ENCODE data around the gene SFTA2.
"Not testable (repeated sequence)": the region's sequence is repeated elsewhere in the genome, so short reads cannot be mapped to it uniquely, and the experiment has no call there.

The SFTA2 gene

DNA sequence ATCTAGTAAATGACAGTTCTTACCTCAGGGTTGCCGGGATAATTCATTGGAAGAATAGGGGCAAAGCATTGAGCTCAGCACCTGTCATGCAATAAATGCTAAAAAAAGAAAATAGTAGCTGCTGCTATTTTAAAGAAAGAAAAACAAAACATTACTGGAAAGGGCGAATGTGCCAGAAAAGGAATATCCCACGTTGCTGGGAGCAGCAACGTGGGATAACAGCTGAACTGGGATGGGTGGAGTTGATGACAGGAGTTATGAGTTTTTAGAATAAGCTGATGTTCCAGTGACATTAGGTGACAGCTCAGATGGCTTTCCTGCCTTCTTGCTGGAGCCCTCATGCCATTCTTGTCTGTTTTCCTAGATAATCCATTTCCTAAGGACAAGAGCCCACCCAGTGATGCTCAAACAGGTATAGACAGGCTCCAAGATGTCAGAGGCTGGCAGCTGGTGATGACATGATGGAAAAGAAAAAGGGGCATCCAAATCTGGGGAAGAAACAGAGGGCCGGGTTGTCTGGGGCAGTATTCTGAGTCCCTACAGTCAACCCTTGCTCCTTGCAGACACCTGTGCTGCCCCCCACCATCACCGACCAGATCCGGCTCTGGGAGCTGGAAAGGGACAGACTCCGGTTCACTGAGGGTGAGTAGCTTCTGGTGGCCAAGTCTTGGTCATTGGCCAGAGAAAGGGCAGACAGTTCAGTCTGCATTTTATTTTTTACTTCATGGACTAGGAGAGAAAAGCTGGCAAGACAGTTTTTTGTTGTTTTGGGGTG is 19.0 kb downstream of the SFTA2 start:
- no peak for DNase-seq

DNA sequence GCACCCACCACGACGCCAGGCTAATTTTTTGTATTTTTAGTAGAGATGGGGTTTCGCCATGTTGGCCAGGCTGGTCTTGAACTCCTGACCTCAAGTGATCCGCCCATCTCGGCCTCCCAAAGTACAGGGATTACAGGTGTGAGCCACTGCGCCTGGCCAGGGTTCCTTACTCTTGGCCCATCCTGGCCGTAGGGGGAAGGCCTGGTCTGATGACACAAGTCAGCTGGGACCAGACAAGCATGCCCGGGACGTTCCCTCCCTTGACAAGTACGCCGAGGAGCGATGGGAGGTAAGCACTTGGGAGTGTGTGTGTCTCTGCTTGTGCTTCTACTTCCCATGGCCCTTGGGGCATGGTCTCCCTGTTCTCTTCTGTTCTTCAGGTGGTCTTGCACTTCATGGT is 21.5 kb downstream of the SFTA2 start:
- DNase-seq = not testable (repeated sequence)

DNA sequence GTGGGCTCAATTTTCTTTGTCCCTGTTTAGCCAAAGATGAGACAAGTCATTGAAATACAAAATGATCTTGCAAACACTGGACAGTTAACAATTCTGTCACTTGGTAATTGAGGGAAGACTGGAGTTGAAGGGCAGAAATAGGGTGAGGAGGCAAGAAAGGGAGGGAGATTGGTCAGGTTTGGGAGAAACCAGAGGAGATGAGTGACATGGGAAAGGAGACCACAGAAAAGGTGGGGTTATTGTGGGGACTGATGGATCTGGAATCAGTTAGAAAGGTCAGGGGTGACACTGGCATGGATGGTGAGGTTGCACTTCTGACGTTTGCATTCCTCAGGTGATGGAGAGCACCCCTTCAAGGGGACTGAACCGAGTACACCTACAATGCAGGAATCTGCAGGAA is 23.3 kb downstream of the SFTA2 start:
- no peak for DNase-seq

GRCh38 chr6:30907758-30908591 is 24.0 kb downstream of the SFTA2 start, which contains the start of gene GTF2H4:
Gene GTF2H4, plus strand, starts transcription at chr6:30908207.
- peak; percentile 95 for DNase-seq

- DNase-seq = not testable (repeated sequence)
Observed at GRCh38 chr6:30907290-30907757, 24.6 kb downstream of the SFTA2 start.

DNA sequence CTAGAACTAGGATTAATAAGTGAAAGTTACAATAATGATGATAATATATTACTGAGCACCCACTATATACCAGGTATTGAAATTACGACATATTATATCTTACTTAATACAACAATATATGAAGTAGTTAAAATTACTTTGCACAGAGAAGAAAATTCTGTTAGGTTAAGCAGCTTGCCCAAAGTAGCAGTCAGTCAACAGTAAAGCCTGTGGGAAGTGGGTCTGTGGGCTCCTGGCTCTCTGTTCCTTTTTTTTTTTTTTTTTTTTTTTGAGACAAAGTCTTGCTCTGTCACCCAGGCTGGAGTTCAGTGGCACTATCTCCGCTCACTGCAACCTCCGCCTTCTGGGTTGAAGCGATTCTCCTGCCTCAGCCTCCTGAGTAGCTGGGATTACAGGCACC is 28.7 kb downstream of the SFTA2 start:
- no peak for DNase-seq

GRCh38 chr6:30902709-30903108 is 29.3 kb downstream of the SFTA2 start:
- no peak for DNase-seq

DNA sequence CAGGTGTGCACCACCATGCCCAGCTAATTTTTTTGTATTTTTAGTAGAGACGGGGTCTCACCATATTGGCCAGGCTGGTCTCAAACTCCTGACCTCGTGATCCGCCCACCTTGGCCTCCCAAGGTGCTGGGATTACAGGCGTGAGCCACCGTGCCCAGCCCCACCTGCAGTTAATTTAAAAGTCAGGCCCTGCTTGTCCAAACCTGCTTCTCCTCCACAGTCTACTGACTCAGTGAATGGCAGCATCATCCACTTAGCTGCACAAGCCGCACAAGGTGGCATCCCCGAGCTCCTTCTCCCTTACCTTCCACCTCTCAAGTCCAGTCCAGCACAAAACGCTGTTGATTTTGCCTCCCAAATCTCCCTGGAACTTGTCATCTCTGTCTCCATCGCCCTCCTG is 29.8 kb downstream of the SFTA2 start:
- not testable (repeated sequence) for DNase-seq

DNA sequence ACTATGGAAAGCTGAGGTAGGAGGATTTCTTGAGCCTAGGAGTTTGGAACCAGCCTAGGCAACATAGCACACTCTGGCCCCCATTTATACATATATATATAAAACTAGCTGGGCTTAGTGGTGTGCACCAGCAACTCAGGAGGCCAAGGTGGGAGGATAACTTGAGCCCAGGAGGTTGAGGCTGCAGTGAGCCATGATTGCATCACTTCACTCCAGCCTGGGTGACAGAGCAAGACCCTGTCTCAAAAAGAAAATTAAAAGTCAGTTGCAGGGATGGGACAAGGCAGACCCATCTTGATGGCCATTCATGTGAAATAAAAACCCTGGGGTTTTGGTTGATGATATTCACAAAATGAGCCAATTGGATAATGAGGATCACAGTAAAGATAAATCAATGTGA is 30.5 kb downstream of the SFTA2 start:
- DNase-seq = no peak

DNA sequence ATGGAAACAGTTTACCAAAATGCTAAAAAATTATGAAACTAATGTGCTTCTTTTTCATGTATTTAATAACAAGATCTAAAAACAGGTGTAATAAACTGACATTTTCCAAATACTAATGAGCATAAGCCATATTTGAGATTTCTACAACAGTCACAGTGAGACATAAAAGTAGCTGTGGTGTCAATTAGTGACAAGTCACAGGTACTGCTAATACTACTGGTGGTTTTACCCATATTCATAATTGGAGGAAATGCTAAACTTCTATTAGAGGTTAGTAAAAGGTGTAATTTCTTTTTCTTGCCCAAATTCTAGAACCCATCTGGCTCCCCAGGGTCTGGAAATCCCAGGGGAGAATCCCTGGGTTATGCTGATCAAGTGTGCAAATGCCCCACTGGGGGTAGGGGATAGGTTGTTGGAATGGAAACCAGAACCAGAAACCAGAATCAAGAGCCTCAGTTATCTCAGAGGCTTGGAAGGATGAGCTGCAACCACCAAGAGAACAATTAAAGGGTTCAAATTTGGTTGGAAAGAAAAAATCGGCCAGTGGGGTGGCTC is 31.0 kb downstream of the SFTA2 start:
- DNase-seq = no peak

DNA sequence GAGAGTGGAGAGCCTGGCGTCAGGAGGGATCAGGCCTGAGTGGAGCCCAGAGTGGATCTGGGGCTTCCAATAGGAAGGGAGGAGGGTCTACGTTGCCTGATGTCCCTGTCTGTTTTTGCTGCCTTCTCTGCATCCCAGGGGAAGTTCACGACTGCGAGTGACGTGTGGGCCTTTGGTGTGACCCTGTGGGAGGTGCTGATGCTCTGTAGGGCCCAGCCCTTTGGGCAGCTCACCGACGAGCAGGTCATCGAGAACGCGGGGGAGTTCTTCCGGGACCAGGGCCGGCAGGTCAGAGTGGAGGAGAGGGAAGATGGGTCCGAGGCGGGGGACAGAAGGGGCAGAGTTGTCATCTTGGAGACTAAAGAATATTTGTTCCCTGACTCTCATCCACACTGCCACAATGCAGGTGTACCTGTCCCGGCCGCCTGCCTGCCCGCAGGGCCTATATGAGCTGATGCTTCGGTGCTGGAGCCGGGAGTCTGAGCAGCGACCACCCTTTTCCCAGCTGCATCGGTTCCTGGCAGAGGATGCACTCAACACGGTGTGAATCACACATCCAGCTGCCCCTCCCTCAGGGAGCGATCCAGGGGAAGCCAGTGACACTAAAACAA is 33.1 kb downstream of the SFTA2 start:
- no peak for DNase-seq

DNA sequence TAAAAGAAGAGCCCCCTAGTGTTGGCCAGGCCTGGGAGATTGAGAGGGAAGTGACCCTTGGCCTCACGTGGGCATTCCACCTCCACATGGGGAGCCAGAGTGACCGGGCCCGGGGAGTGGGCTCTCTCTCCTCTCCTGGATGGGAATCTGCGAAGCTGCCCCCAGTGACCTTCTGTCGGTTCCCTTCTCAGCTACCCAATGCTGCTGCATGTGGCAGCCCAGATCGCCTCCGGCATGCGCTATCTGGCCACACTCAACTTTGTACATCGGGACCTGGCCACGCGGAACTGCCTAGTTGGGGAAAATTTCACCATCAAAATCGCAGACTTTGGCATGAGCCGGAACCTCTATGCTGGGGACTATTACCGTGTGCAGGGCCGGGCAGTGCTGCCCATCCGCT is 34.1 kb downstream of the SFTA2 start:
- no peak for DNase-seq

DNA sequence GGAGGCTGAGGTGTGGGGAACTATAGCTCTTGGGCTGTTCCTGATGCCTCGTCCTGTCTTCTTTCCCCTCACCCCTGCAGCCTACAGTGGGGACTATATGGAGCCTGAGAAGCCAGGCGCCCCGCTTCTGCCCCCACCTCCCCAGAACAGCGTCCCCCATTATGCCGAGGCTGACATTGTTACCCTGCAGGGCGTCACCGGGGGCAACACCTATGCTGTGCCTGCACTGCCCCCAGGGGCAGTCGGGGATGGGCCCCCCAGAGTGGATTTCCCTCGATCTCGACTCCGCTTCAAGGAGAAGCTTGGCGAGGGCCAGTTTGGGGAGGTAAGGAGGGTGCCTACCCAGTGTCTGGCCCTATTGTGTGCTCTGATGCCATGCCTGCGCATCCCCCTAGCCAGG is 35.4 kb downstream of the SFTA2 start:
- DNase-seq = no peak

DNA sequence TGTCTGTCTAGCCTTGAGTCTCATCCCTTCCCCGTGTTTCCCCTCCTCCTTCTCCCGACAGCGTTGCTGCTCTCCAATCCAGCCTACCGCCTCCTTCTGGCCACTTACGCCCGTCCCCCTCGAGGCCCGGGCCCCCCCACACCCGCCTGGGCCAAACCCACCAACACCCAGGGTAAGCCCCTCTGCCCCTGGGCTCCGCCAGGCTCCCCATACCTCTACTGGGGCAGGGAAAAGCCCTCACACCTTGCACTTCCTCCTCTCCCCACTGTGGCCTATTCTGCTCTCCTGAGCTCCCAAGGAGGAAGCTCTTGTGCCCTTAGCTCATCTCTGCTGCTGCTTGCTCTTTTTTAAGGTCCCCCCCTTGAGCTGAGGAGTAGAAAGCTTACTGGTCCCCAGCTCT is 36.6 kb downstream of the SFTA2 start:
- DNase-seq = no peak

DNA sequence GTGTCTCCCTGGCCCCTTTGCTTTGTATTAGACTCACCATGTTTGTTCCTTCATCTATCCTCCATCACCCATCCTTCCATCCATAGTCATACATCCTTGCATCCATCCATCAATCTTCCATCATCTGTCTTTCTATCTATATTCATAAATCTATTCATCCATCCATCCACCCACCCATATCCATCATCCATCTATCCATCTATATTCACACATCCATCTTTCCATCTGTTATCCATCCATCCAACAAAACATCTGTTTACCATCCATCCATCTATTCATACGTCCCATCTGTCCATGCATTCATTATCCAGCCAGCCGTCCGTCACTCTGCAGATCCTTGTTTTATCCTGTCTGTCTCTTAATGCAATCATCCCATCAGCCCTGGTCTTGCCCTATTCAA is 37.0 kb downstream of the SFTA2 start:
- DNase-seq = no peak

DNA sequence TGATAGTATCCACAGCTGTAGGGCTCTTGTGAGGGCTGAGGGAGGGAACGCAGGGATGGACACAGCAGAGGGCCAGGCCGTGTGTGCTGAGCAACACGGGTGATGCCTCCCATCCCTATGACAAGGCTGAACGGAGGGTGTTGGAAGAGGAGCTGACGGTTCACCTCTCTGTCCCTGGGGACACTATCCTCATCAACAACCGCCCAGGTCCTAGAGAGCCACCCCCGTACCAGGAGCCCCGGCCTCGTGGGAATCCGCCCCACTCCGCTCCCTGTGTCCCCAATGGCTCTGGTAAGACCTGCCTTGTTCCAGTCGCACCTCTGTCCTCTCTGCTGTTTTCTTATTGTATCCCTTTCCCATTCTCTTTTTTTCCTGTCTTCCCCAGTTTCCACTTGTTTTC is 37.6 kb downstream of the SFTA2 start:
- DNase-seq = no peak

- DNase-seq = no peak
Observed at GRCh38 chr6:30893666-30894065, 38.3 kb downstream of the SFTA2 start.

DNA sequence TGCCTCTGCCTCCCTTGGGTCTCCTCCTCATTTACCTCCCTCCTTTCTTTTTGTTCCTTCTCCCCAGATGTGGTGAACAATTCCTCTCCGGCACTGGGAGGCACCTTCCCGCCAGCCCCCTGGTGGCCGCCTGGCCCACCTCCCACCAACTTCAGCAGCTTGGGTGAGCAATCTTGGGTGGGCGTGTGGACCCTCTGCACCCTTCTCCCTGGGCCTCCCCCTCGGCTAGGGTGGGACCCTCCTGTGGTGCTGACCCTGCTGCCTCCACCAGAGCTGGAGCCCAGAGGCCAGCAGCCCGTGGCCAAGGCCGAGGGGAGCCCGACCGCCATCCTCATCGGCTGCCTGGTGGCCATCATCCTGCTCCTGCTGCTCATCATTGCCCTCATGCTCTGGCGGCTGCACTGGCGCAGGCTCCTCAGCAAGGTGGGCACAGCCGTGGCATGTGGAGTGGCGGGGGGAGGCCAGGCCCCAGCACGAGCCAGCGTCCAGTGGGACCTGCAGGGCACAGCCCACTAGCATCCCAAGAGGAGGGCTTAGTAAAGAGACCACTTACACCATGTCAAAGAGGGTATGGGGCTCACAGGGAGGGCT is 38.9 kb downstream of the SFTA2 start:
- no peak for DNase-seq

GRCh38 chr6:30891816-30892538 is 40.0 kb downstream of the SFTA2 start:
- DNase-seq = no peak

- no peak for DNase-seq
Observed at GRCh38 chr6:30891450-30891723, 40.6 kb downstream of the SFTA2 start.

GRCh38 chr6:30890646-30891449 is 41.1 kb downstream of the SFTA2 start:
- DNase-seq = no peak
